GF-D8 (cell line): ENCODE measurements around the gene JMY.

Experiments
- DNase-seq: peaks from one replicate; lab custom pipeline; 2025; lab: John Stamatoyannopoulos, UW

Gene JMY

DNA sequence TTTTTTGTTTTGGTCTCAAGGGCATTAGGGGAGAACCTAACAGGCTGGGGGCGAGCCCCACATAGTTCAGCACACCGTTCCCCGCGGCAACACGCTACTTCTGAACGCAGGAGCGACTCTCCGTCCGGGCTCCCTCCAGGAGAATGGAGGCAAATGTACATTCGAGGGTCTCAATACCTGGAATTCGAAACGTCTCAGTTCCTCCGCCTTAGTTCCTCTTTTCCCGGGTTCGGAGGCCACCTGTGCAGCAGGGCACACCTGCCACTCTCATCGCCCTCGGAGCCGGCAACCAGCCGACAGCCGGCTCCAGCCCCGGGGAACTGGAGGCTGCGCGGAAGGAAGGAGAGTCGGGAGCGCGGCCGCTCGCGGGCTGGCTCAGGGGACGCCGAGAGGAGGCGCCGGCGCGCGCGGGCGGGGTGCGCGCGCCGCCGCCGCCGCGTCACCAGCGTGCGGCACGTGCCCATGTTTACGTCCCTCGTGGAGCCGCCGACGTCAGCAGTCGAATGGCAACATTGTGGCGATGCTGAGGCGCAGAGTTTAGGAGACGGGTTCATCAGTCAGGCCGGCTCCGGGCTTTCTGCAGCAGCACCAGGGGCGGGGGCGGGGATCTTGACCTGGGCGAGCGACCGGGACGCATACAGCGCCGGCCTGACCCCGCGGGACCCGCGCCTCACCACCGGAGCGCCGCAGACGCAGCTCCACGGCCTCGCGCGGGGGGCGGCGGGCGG is at the start of gene JMY:
Gene JMY, plus strand, starts transcription at position 498 of the 728 bp plus-strand sequence. CDS start 520 bp downstream, outside the sequence.
- DNase-seq, result peak; percentile 33

DNA sequence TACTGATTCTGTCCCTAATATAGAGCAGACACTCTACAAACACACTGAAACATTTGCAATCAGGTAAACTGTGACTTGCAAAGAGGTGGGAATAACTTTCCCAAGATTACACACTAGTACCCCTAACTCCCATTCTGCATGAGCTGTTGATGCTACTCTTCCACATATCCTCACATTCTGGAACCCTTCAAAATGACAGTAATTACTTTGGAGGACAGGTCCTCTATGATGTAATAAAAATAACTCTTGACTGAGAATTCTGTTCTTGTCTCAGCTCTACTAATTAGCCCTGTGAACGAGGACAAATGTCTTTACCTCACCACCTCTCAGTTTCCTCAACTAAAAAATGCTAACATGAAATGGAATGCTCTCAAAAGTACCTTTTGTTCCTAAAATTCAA is 49.5 kb upstream of the JMY start:
- DNase-seq, result no peak

- DNase-seq, result no peak
These were observed 46.3 kb upstream of the JMY start for GRCh38 chr5:79189439-79190234.

DNA sequence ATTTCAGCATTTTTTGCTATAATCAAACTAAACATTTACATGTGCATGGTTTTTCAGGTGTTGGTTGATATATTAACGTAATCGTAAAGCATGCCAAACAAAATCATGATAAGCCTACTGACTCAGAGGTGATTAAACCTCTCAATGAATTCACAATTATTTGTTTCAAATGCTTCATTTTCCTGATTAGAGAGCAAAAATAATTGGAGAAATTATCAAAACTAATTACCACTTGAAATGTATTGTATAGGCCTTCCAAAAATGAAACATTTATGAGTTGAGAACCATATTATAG is 45.7 kb upstream of the JMY start:
- no peak for DNase-seq

DNA sequence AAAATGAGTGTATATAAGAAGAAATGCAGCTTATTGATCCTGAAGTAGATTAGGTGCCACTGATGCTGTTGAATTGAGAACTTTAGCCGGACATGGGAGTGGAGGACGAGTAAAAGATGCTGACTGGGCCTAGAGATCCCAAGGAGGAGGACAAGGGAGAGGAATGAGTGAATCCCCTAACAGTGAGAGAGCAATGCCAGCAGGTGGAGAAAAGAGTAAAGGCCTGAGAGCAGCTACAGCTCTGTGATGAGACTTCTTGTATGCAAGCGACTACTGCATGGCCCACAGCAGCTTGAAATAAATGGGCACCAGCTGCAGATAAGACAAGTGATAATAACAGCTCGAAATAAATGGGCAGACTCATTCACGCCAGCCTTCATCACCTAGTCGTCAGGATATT is 44.5 kb upstream of the JMY start:
- no peak for DNase-seq

DNA sequence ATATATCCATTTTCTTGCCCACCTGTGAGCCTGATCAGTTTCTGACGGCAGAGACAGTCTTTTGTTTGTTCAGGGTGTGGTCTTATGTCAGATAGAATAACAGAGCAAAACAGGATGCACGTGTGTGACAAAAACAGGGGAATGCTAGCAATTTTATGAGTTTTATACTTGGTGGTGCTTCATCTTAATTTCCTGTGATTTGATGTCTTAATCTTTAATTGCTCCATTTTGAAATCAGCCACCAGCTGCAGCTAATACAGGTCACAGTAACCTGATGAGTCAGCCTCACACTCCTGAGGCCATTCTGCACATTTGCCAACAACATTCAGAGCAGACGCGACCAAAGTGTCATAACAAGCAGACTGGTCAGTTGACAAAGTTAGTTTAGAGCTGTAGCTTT is 42.3 kb upstream of the JMY start:
- no peak for DNase-seq

DNA sequence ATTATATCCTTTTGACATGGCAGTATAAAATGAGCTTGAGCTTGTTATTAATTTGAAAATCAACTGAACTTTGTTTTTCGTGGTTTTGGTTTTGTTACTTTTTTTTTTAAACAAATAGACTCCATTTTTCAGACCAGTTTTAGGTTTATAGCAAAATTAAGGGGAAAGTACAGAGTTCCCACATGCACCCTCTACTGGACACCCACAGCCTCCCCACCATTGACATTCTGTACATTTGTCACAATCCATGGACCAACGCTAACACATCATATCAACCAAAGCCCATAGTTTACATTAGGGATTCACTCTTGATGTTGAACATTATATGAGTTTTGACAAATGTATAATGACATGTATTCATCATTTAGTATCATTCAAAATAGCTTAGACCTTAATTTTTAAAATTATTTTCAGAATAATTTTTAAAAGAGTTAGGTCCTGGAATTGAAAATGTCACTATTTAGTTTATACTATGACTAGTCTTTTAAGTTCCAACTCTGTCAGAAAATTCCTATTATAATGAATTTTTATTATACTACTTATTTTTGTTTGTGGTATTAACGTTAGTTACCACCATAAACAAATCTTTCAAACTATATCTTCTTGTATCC is 35.3 kb upstream of the JMY start:
- no peak for DNase-seq

DNA sequence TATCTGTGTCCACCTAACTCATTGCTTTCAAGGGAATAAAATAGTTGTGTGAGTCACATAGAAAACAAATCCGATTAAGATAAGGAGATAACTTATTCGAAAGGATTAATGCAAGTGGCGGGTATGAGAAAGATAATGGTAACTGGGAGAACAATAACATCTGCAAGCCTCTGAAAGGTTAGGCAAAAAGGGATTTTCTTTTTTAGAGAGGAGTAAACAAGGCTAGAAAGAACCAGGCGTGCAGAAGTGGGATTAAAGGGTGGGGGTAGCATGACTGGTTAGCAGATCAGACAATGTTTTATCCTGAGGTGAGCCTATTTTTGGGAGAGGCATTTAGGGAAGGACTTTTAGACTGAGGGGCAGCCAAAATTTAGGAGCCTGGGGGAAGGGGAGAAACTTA is 34.7 kb upstream of the JMY start:
- DNase-seq, result no peak

DNA sequence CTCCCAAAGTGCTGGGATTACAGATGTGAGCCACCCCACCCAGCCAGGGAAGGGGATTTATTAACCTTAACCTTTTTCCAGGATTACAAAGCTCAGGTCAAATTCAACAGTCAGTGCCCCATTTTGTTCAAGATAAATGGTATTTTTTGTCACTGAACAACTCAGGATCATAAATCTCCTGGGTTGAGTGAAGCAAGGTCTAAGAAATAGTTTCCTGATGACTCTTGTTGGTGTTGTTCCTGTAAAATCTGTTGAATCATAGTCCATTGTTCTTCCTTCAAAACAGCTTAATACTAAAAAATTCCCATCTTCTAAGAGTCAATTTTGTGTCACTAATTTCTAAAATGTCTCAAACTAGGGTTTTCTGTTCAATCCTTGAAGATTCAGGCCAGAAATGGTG is 33.9 kb upstream of the JMY start:
- DNase-seq, result no peak

- no peak for DNase-seq
These were observed 30.0 kb upstream of the JMY start for GRCh38 chr5:79205965-79206364.

GRCh38 chr5:79206541-79206940 is 29.4 kb upstream of the JMY start:
- no peak for DNase-seq

DNA sequence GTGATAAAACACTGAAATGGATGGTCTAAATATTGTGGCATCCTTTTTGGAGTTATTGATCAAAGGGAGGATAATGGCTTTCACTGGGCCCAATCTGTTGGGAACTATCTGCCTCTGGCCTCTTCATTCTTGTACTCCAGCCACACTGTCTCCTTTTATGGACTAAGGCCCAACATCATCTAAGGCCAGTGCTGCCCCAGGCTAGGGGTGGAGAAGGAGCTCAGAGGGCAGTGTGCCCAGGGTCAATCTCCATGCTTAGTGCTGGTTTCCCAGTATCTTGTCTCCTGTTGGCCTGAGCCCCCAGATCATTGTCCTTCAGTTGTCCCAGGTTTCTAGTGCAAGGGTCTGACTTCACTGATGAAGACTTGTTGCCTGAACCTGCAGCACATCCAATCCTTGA is 26.4 kb upstream of the JMY start:
- DNase-seq, result no peak

GRCh38 chr5:79224286-79224984 is 11.5 kb upstream of the JMY start:
- no peak for DNase-seq

- no peak for DNase-seq
These were observed 10.9 kb upstream of the JMY start for GRCh38 chr5:79225026-79225425.

DNA sequence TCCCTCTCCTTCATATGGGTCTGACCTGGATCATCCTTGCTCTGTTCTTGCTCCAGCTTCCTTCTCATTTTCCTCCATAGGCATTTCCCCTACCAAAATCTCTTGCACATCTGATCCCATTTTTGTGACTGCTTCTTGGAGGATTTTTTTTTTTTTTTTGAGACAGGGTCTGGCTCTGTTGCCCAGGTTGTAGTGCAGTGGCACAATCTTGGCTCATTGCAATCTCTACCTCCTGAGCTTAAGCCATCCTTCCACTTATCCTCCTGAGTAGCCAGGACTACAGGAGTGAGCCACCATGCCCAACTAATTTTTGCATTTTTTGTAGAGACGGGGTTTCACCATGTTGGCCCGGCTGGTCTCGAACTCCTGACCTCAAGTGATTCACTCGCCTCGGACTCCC is 10.5 kb upstream of the JMY start:
- DNase-seq, result no peak

- no peak for DNase-seq
These were observed 8.4 kb upstream of the JMY start for GRCh38 chr5:79227484-79228025.

- DNase-seq, result no peak
These were observed 6.4 kb upstream of the JMY start for GRCh38 chr5:79229357-79230174.

GRCh38 chr5:79235261-79235633 is 684 bp upstream of the JMY start:
- DNase-seq, result no peak

DNA sequence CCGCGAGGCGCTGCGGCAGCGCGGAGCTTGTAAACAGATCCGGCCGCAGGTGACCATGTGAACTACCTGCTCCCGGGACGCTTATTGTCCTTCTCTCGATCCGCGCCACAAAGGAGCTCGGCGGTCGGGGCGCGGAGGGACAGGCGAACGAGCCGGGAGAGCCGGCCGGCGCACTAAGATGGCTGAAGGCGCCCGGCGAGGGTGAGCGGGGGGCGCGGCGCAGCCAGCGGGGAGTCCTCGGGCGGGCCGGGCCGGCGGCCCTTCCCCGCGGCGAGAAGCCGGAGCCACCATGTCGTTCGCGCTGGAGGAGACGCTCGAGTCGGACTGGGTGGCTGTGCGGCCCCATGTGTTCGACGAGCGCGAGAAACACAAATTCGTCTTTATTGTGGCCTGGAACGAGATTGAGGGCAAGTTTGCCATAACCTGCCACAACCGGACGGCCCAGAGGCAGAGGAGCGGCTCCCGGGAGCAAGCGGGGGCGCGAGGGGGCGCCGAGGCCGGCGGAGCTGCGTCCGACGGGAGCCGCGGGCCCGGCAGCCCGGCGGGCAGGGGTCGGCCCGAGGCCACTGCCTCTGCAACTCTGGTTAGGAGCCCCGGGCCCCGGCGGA is 535 bp downstream of the JMY start:
- no peak for DNase-seq

GRCh38 chr5:79236970-79237739 is 1.2 kb downstream of the JMY start:
- DNase-seq, result no peak
